Measurements from ENCODE around the gene CAB39. TPM values are rescaled to one million over a fixed set of nuclear protein-coding genes. Genes with fewer than 3 reads are reported as not detected.
A peak's percentile ranks its signal among the peaks of the same experiment; 100 is the strongest.

CAB39 gene
- total and polyA plus RNA-seq, 2 donors (not counting 1 experiment from before 2014, with no cell fraction given): 51.1 to 72.3 TPM

DNA sequence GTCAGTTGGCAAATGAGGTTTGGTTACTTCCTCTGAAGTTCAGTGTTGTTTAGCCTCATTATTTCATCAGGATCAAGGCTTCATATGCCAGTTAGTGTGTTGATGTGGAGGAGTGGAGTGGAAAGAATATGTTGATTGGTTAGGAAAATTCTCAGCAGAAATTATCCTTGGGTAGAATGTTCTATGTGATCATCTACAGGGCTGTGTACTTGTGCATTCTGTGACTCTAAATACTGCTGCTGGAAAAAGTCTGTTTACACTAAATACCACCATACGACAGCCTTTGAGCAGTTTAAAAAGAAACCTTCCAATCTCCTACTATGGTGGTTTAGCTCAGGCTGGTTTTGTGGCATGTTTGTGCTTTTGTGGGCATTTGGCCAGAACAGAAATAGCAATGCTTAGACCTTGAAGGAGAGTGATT lies 25.8 kb downstream of the CAB39 start:
- Histone ChIP-seq H3K27ac (ENCODE audit: insufficient read depth, low read length) (no peak overlapping the region), H4K20me1 (ENCODE audit: control insufficient read depth, extremely low read depth, insufficient read depth, low read length) (no peaks in the 10 kb centered on the region), H3K4me3 (replicated peaks in 1 of 4; ENCODE audit: control extremely low read depth in 1 of 4, insufficient read depth in 1 of 4, low read depth in 3 of 4, low read length in 4 of 4) (no peak overlapping the region), H3K36me3 (ENCODE audit: control insufficient read depth, insufficient read depth, low read length) (no peaks in the 10 kb centered on the region), H3K79me2 (ENCODE audit: control insufficient read depth, insufficient read depth, low read length) (peaks cover 87% of the 10 kb centered on the region), H3K9ac (ENCODE audit: insufficient read depth, low read length) (no peak overlapping the region), H2AFZ (ENCODE audit: low read length) (no peak overlapping the region), H3K4me1 (ENCODE audit: control insufficient read depth, extremely low read depth, insufficient read depth, low read length) (peaks cover 3% of the 10 kb centered on the region), H3K9me3 (ENCODE audit: control insufficient read depth, insufficient read depth, low read depth, low read length) (no peaks in the 10 kb centered on the region), H3K27me3 (ENCODE audit: control insufficient read depth, insufficient read depth, low read length) (no peaks in the 10 kb centered on the region), H3K4me2 (ENCODE audit: extremely low read depth, insufficient read depth, low read length) (peak overlapping the region; percentile 30)
- peak; percentile 61 to 70 for DNase-seq (ENCODE audit: low read depth in 2 of 2)
- no peak for TF ChIP-seq EZH2 (IDR thresholded peaks at IDR 0.05; ENCODE audit: low read length, missing control alignments)
- no peak for TF ChIP-seq CTCF (conservative IDR thresholded peaks at IDR 0.05 in 1 of 2, IDR thresholded peaks at IDR 0.05 in 1 of 2; ENCODE audit: low read depth in 1 of 2, low read length in 2 of 2)

GRCh38 chr2:230738924-230739323 lies 26.3 kb downstream of the CAB39 start:
- TF ChIP-seq EZH2 (IDR thresholded peaks at IDR 0.05; ENCODE audit: low read length, missing control alignments): no peak
- TF ChIP-seq CTCF (conservative IDR thresholded peaks at IDR 0.05 in 1 of 2, IDR thresholded peaks at IDR 0.05 in 1 of 2; ENCODE audit: low read depth in 1 of 2, low read length in 2 of 2): no peak
- H3K4me3 ChIP-seq (replicated peaks in 1 of 4; ENCODE audit: control extremely low read depth in 1 of 4, insufficient read depth in 1 of 4, low read depth in 3 of 4, low read length in 4 of 4): no peak overlapping the region
- H3K27ac ChIP-seq (ENCODE audit: insufficient read depth, low read length): no peak overlapping the region
- no peak overlapping the region for H3K9ac ChIP-seq (ENCODE audit: insufficient read depth, low read length)
- no peak overlapping the region for H3K4me2 ChIP-seq (ENCODE audit: extremely low read depth, insufficient read depth, low read length)
- no peaks in the 10 kb centered on the region for H4K20me1 ChIP-seq (ENCODE audit: control insufficient read depth, extremely low read depth, insufficient read depth, low read length)
- no peak for DNase-seq (ENCODE audit: low read depth in 2 of 2)
- H3K9me3 ChIP-seq (ENCODE audit: control insufficient read depth, insufficient read depth, low read depth, low read length): no peaks in the 10 kb centered on the region
- H2AFZ ChIP-seq (ENCODE audit: low read length): no peak overlapping the region
- peaks cover 82% of the 10 kb centered on the region for H3K79me2 ChIP-seq (ENCODE audit: control insufficient read depth, insufficient read depth, low read length)
- no peaks in the 10 kb centered on the region for H3K36me3 ChIP-seq (ENCODE audit: control insufficient read depth, insufficient read depth, low read length)
- H3K4me1 ChIP-seq (ENCODE audit: control insufficient read depth, extremely low read depth, insufficient read depth, low read length): peaks cover 3% of the 10 kb centered on the region
- H3K27me3 ChIP-seq (ENCODE audit: control insufficient read depth, insufficient read depth, low read length): no peaks in the 10 kb centered on the region

DNA sequence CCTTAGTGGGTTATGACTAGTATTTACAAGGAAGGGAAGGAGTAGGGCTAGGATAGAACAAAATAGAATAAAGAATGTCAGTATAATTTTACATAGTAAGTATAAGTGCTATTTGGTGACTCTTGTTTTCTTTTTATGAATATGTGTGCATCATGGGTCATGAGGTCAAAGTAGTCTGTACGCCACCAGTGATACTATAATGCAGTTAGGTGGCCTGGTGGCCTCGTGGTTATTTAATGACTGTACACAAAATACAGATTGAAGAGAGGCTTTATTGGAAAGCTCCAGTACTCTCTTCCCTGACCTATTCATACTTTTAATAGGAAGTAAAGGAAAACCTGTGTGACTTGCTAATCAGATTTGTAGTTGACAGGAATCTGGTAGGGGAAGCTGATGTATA lies 27.3 kb downstream of the CAB39 start:
- no peak for DNase-seq (ENCODE audit: low read depth in 2 of 2)
- Histone ChIP-seq H3K27me3 (ENCODE audit: control insufficient read depth, insufficient read depth, low read length) (no peaks in the 10 kb centered on the region), H3K4me2 (ENCODE audit: extremely low read depth, insufficient read depth, low read length) (no peak overlapping the region), H3K4me1 (ENCODE audit: control insufficient read depth, extremely low read depth, insufficient read depth, low read length) (peaks cover 3% of the 10 kb centered on the region), H3K4me3 (replicated peaks in 1 of 4; ENCODE audit: control extremely low read depth in 1 of 4, insufficient read depth in 1 of 4, low read depth in 3 of 4, low read length in 4 of 4) (no peak overlapping the region), H3K36me3 (ENCODE audit: control insufficient read depth, insufficient read depth, low read length) (no peaks in the 10 kb centered on the region), H3K79me2 (ENCODE audit: control insufficient read depth, insufficient read depth, low read length) (peaks cover 74% of the 10 kb centered on the region), H4K20me1 (ENCODE audit: control insufficient read depth, extremely low read depth, insufficient read depth, low read length) (no peaks in the 10 kb centered on the region), H3K27ac (ENCODE audit: insufficient read depth, low read length) (no peak overlapping the region), H2AFZ (ENCODE audit: low read length) (no peak overlapping the region), H3K9ac (ENCODE audit: insufficient read depth, low read length) (no peak overlapping the region), H3K9me3 (ENCODE audit: control insufficient read depth, insufficient read depth, low read depth, low read length) (no peaks in the 10 kb centered on the region)
- TF ChIP-seq EZH2 (IDR thresholded peaks at IDR 0.05; ENCODE audit: low read length, missing control alignments) (no peak), CTCF (conservative IDR thresholded peaks at IDR 0.05 in 1 of 2, IDR thresholded peaks at IDR 0.05 in 1 of 2; ENCODE audit: low read depth in 1 of 2, low read length in 2 of 2) (no peak)

Measured in fibroblast of lung (primary cell).